OCI-LY7 (cell line): Measurements from ENCODE around the gene RNF223. TPM values are rescaled to one million over a fixed set of nuclear protein-coding genes. Genes with fewer than 3 reads are reported as not detected.

Experiments used
- BruUV-seq: library from RNA; stranded (reverse); fragments of 400-500 nt; replicated peaks from 2 replicates; lab custom pipeline; 2021; lab: Mats Ljungman, UMichigan
- CTCF ChIA-PET: fragments of 300-600 bp; sonication (Branson Sonifier 250); formaldehyde crosslinking; loops from one replicate; lab custom pipeline; 2022; ENCODE audit warnings: antibody characterized with exemption; ENCODE audit not compliant: unreplicated experiment; lab: Charles Lee
- POLR2A ChIA-PET: fragments of 300-600 bp; sonication (Branson Sonifier 250); formaldehyde crosslinking; loops from one replicate; lab custom pipeline; 2022; ENCODE audit warnings: antibody characterized with exemption; lab: Charles Lee
- DNase-seq: peaks from one replicate; pipeline ENCODE4 v3.0.0-alpha.2; 2015; ENCODE audit warnings: low spot score
- H2AFZ ChIP-seq: fragments of 200-600 bp; sonication (generic), shearing (Covaris generic); 2 replicates; pipeline ENCODE4 v1.6.1; 2014; ENCODE audit warnings: mild to moderate bottlenecking, antibody characterized with exemption, low read length, moderate library complexity
- H3K27ac ChIP-seq: fragments of 200-600 bp; sonication (generic); 2 replicates; pipeline ENCODE4 v1.5.1; 2014; ENCODE audit warnings: mixed run types, low read depth, mild to moderate bottlenecking, moderate library complexity, low read length, inconsistent platforms; ENCODE audit not compliant: poor library complexity, severe bottlenecking
- H3K36me3 ChIP-seq: fragments of 200-600 bp; sonication (generic); 2 replicates; pipeline ENCODE4 v1.6.1; 2014; ENCODE audit warnings: mild to moderate bottlenecking, antibody characterized with exemption, low read length, moderate library complexity, mixed read lengths; ENCODE audit not compliant: insufficient read depth
- H3K4me1 ChIP-seq: fragments of 200-600 bp; sonication (generic); 2 replicates; pipeline ENCODE4 v1.5.1; 2014; ENCODE audit warnings: mild to moderate bottlenecking, low read length; ENCODE audit not compliant: insufficient read depth, poor library complexity, severe bottlenecking
- H3K4me2 ChIP-seq: fragments of 200-600 bp; sonication (generic); 2 replicates; pipeline ENCODE4 v1.6.1; 2014; ENCODE audit warnings: mild to moderate bottlenecking, low read length
- H3K4me3 ChIP-seq: fragments of 200-600 bp; sonication (generic); 2 replicates; pipeline ENCODE4 v1.5.1; 2014; ENCODE audit warnings: mild to moderate bottlenecking, low read depth, low read length; ENCODE audit not compliant: poor library complexity, severe bottlenecking
- H3K79me2 ChIP-seq: fragments of 200-600 bp; sonication (generic); 2 replicates; pipeline ENCODE4 v1.6.1; 2016; ENCODE audit warnings: low read depth, mild to moderate bottlenecking, low read length, moderate library complexity, mixed read lengths; ENCODE audit not compliant: insufficient read depth
- H3K9me2 ChIP-seq: fragments of 200-600 bp; sonication (generic); 2 replicates; pipeline ENCODE4 v1.6.1; 2016; ENCODE audit warnings: mild to moderate bottlenecking, low read length, mixed read lengths; ENCODE audit not compliant: insufficient read depth
- H3K9me3 ChIP-seq: fragments of 200-600 bp; sonication (generic); 2 replicates; pipeline ENCODE4 v1.6.1; 2014; ENCODE audit warnings: mild to moderate bottlenecking, mixed run types, low read length, mixed read lengths
- H4K20me1 ChIP-seq: fragments of 200-600 bp; sonication (generic); 2 replicates; pipeline ENCODE4 v1.6.1; 2014; ENCODE audit warnings: mild to moderate bottlenecking, antibody characterized with exemption, low read length, moderate library complexity, mixed read lengths; ENCODE audit not compliant: insufficient read depth
- CTCF ChIP-seq: fragments of 200-600 bp; sonication (generic); conservative IDR thresholded peaks from 2 replicates; pipeline ENCODE4 v1.5.1; 2014; ENCODE audit warnings: mild to moderate bottlenecking, antibody characterized with exemption, low read length, moderate library complexity, mixed read lengths
- EZH2phosphoT487 ChIP-seq: fragments of 200-600 bp; sonication (generic); IDR thresholded peaks from 2 replicates; pipeline ENCODE4 v1.6.1; 2018; ENCODE audit warnings: low read depth, borderline replicate concordance, mild to moderate bottlenecking, mixed run types, antibody characterized with exemption, low read length, moderate library complexity, mixed read lengths
- intact Hi-C: fragments of 100-400 bp; cut with micrococcal nuclease; formaldehyde crosslinking; loops from one replicate; pipeline ENCODE4 v1.10.0; 2022; ENCODE audit not compliant: unreplicated experiment
- total RNA-seq, 2 experiments: library from RNA; depleted of rRNA in 1 of 2; stranded (reverse); fragments of >200 nt in 1 of 2; shearing (Covaris generic) in 1 of 2; gene quantifications; 2 replicates each; pipeline ENCODE4 v1.2.3, GENCODE V29; 2014 to 2022

The RNF223 gene
- total RNA-seq, 2 experiments from 2014 or later, result not detected

DNA sequence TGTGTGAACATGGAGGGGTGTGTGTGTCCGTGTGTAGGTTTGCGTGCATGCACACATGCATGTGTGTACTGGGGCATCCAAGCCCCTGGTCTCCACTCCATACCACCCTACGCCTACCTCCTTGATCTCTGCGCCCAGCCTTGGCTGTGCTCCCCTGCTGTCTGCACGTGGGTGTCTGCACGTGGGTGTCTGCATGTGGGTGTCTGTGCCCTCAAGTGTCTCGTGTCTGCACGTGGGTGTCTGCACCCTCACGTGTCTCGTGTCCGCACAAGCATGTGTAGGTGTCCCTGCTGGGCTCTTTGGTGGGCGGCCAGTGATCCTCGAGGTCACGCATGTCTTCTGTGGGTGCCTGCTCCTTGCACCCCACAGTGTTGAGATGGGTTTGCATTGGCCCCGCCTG is 21.1 kb downstream of the RNF223 start:
- ChIA-PET CTCF (no interaction called here), POLR2A (no interaction called here)
- Histone ChIP-seq H3K9me3 (no peaks in the 10 kb centered on the region), H3K79me2 (no peaks in the 10 kb centered on the region), H4K20me1 (no peaks in the 10 kb centered on the region), H3K4me1 (no peaks in the 10 kb centered on the region), H3K27ac (no peak overlapping the region), H3K4me3 (no peak overlapping the region), H3K4me2 (no peak overlapping the region), H3K36me3 (no peaks in the 10 kb centered on the region), H3K9me2 (no peaks in the 10 kb centered on the region), H2AFZ (no peak overlapping the region)
- TF ChIP-seq CTCF (no peak), EZH2phosphoT487 (no peak)
- no TSS peak for BruUV-seq
- intact Hi-C loops, result no loop called here
- DNase-seq, result no peak

DNA sequence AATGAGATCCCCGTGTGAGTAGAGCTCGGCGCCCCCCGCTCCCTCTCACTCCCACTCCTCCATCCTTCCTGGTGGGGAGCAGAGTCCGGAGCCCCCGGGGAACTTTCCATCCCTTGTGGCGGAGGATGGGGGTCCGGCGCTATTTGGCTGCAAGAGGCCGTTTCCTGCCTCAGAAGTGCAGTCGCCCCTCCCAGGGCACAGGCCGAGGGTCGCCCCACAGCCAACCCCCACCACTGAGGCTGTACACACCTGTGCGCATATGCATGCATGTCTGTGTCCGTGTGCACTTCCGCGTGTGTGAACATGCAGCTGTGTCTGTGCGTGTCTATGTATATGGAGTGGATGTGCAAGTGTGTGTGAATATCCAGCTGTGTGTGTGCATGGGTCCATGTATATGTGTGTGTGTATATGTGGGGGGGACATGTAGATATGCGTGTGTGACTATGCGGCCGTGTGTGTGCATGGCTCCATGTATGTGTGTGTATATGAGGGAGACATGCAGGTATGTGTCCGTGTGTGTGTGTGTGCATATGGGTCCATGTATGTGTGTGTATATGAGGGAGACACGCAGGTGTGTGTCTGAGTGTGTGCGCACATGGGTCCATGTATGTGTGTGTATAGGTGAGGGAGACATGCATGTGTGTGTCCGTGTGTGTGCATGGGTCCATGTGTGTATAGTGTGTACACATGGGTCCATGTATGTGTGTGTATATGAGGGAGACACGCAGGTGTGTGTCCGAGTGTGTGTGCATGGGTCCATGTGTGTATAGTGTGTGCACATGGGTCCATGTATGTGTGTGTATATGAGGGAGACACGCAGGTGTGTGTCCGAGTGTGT is 21.9 kb downstream of the RNF223 start:
- H3K79me2 ChIP-seq, result no peaks in the 10 kb centered on the region
- intact Hi-C loops, result no loop called here
- DNase-seq, result no peak
- H2AFZ ChIP-seq, result no peak overlapping the region
- ChIA-PET POLR2A (no interaction called here), CTCF (no interaction called here)
- no peak for TF ChIP-seq EZH2phosphoT487
- TF ChIP-seq CTCF, result no peak
- no peaks in the 10 kb centered on the region for H3K4me1 ChIP-seq
- H4K20me1 ChIP-seq, result no peaks in the 10 kb centered on the region
- no peaks in the 10 kb centered on the region for H3K9me3 ChIP-seq
- no peak overlapping the region for H3K4me3 ChIP-seq
- H3K36me3 ChIP-seq, result no peaks in the 10 kb centered on the region
- no peaks in the 10 kb centered on the region for H3K9me2 ChIP-seq
- no peak overlapping the region for H3K4me2 ChIP-seq
- H3K27ac ChIP-seq, result no peak overlapping the region
- no TSS peak for BruUV-seq

DNA sequence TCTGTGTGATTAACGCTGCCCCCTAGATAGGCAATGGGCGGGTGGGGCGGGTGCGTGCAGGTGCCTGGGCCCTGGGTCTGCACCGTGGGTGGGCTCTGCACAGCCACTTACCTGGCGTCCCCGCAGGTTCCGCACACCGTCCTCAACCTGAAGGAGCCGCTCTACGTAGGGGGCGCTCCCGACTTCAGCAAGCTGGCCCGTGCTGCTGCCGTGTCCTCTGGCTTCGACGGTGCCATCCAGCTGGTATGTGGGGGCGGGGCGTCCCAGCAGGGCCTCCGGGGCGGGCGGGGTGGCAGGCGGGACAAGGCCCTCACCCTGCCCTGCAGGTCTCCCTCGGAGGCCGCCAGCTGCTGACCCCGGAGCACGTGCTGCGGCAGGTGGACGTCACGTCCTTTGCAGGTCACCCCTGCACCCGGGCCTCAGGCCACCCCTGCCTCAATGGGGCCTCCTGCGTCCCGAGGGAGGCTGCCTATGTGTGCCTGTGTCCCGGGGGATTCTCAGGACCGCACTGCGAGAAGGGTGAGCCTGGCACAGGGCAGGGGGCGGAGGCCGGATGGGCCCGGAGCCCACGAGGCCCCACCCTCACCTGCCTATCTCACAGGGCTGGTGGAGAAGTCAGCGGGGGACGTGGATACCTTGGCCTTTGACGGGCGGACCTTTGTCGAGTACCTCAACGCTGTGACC is 22.8 kb downstream of the RNF223 start:
- no peak for TF ChIP-seq EZH2phosphoT487
- no peak for TF ChIP-seq CTCF
- Histone ChIP-seq H2AFZ (no peak overlapping the region), H3K4me1 (no peaks in the 10 kb centered on the region), H3K27ac (no peak overlapping the region), H3K79me2 (no peaks in the 10 kb centered on the region), H3K4me3 (no peak overlapping the region), H3K4me2 (no peak overlapping the region), H4K20me1 (no peaks in the 10 kb centered on the region), H3K9me3 (no peaks in the 10 kb centered on the region), H3K36me3 (no peaks in the 10 kb centered on the region), H3K9me2 (no peaks in the 10 kb centered on the region)
- ChIA-PET CTCF (no interaction called here), POLR2A (no interaction called here)
- DNase-seq, result no peak
- intact Hi-C loops, result no loop called here
- BruUV-seq, result no TSS peak
